ENCODE measurements around the gene UXS1.

GRCh38 chr2:106144621-106145331 lies 49.3 kb downstream of the UXS1 start:
- TF ChIP-seq CTCF (IDR thresholded peaks at IDR 0.05): no peak
- TF ChIP-seq POLR2AphosphoS5 (IDR thresholded peaks at IDR 0.05): no peak

All from sigmoid colon (tissue), 4 donors.